GM18502 (cell line): Measurements from ENCODE around the gene DCUN1D2.
"Not testable (repeated sequence)": the region's sequence is repeated elsewhere in the genome, so short reads cannot be mapped to it uniquely, and the experiment has no call there.

ENCODE experiments used
- ATAC-seq: cut with Tn5 transposase; IDR thresholded peaks from one replicate; pipeline ENCODE4 v1.9.1; 2021; ENCODE audit warnings: mild to moderate bottlenecking; ENCODE audit not compliant: unreplicated experiment, poor library complexity

The DCUN1D2 gene

GRCh38 chr13:113469582-113469981, 20.9 kb downstream of the DCUN1D2 start:
- ATAC-seq = no peak

- ATAC-seq = no peak
Measured at GRCh38 chr13:113468472-113469201, 21.9 kb downstream of the DCUN1D2 start.

GRCh38 chr13:113468029-113468428, 22.5 kb downstream of the DCUN1D2 start:
- ATAC-seq = no peak

- no peak for ATAC-seq
Measured at GRCh38 chr13:113466383-113466782, 24.1 kb downstream of the DCUN1D2 start.

- no peak for ATAC-seq
Measured at GRCh38 chr13:113465300-113465699, 25.2 kb downstream of the DCUN1D2 start.

GRCh38 chr13:113464476-113464875, 26.0 kb downstream of the DCUN1D2 start:
- ATAC-seq = no peak

- ATAC-seq = no peak
Measured at GRCh38 chr13:113461022-113461751, 29.3 kb downstream of the DCUN1D2 start.

- no peak for ATAC-seq
Measured at GRCh38 chr13:113460599-113460998, 29.9 kb downstream of the DCUN1D2 start.

GRCh38 chr13:113460064-113460555, 30.4 kb downstream of the DCUN1D2 start:
- no peak for ATAC-seq

GRCh38 chr13:113458253-113459065, 32.1 kb downstream of the DCUN1D2 start:
- ATAC-seq = no peak

- ATAC-seq = no peak
Measured at GRCh38 chr13:113457510-113457909, 33.0 kb downstream of the DCUN1D2 start.

- ATAC-seq = no peak
Measured at GRCh38 chr13:113456116-113456702, 34.3 kb downstream of the DCUN1D2 start.

GRCh38 chr13:113455384-113455783, 35.1 kb downstream of the DCUN1D2 start:
- ATAC-seq = no peak

GRCh38 chr13:113454936-113455335, 35.6 kb downstream of the DCUN1D2 start:
- no peak for ATAC-seq

GRCh38 chr13:113452942-113453901, 37.3 kb downstream of the DCUN1D2 start, which contains the start of gene ADPRHL1:
Gene ADPRHL1 (minus strand): TSS chr13:113453488. CDS start chr13:113453437, 51 bp downstream.
- no peak for ATAC-seq

GRCh38 chr13:113452466-113452865, 38.0 kb downstream of the DCUN1D2 start:
- ATAC-seq = no peak

- ATAC-seq = no peak
Measured at GRCh38 chr13:113451951-113452421, 38.5 kb downstream of the DCUN1D2 start.

GRCh38 chr13:113450861-113451620, 39.5 kb downstream of the DCUN1D2 start:
- ATAC-seq = not testable (repeated sequence)
